Stimulated activated CD8-positive, alpha-beta memory T cell treated with anti-CD3 and anti-CD28 coated beads, Interleukin-7, amount 100 ng/mL, for 1 hour (primary cell): ENCODE results near the gene H19.

ENCODE experiments used
- DNase-seq, 2 donors: peaks; one replicate each; pipeline ENCODE4 v3.0.0-alpha.2; 2020; ENCODE audit warnings: low read depth in 2 of 2

Gene H19

GRCh38 chr11:1997755-1998154 lies at the start of gene H19:
H19 (minus strand) TSS chr11:1997842.
- no peak for DNase-seq

- DNase-seq: no peak
Observed at GRCh38 chr11:2041963-2042362, 44.3 kb upstream of the H19 start.

GRCh38 chr11:2041153-2041552 lies 43.5 kb upstream of the H19 start:
- no peak for DNase-seq

GRCh38 chr11:2039198-2039759 lies 41.6 kb upstream of the H19 start:
- no peak for DNase-seq

GRCh38 chr11:2036863-2037486 lies 39.3 kb upstream of the H19 start:
- DNase-seq: no peak

GRCh38 chr11:2035382-2035781 lies 37.7 kb upstream of the H19 start:
- DNase-seq: no peak

- DNase-seq: no peak
Observed at GRCh38 chr11:2031058-2031457, 33.4 kb upstream of the H19 start.

GRCh38 chr11:2027708-2028107 lies 30.1 kb upstream of the H19 start:
- no peak for DNase-seq

- DNase-seq: no peak
Observed at GRCh38 chr11:2015025-2015424, 17.4 kb upstream of the H19 start.

GRCh38 chr11:2012440-2012839 lies 14.8 kb upstream of the H19 start:
- no peak for DNase-seq

- DNase-seq: no peak
Observed at GRCh38 chr11:2004466-2004865, 6.8 kb upstream of the H19 start.

- no peak for DNase-seq
Observed at GRCh38 chr11:2002807-2003206, 5.2 kb upstream of the H19 start.

- no peak for DNase-seq
Observed at GRCh38 chr11:2002042-2002776, 4.6 kb upstream of the H19 start.

GRCh38 chr11:1998861-1999260 lies 1.2 kb upstream of the H19 start:
- DNase-seq: no peak

GRCh38 chr11:1998290-1998689 lies 648 bp upstream of the H19 start:
- no peak for DNase-seq

- DNase-seq: no peak
Observed at GRCh38 chr11:1994121-1994520, 3.5 kb downstream of the H19 start.

- DNase-seq: no peak
Observed at GRCh38 chr11:1992111-1992510, 5.5 kb downstream of the H19 start.

- DNase-seq: no peak
Observed at GRCh38 chr11:1990872-1991578, 6.6 kb downstream of the H19 start.

GRCh38 chr11:1989953-1990352 lies 7.7 kb downstream of the H19 start:
- no peak for DNase-seq

- no peak for DNase-seq
Observed at GRCh38 chr11:1988667-1989317, 8.8 kb downstream of the H19 start.

GRCh38 chr11:1988174-1988573 lies 9.5 kb downstream of the H19 start:
- DNase-seq: no peak

- DNase-seq: no peak
Observed at GRCh38 chr11:1987024-1987423, 10.6 kb downstream of the H19 start.
